SIG-M5 treated with dmso at 0.1 percent for 504 hours (cell line): ENCODE measurements around the gene TMEM106C.

Experiments
- DNase-seq: peaks from one replicate; lab custom pipeline; 2025; ENCODE audit not compliant: unreplicated experiment; lab: John Stamatoyannopoulos, UW

The TMEM106C gene

DNA sequence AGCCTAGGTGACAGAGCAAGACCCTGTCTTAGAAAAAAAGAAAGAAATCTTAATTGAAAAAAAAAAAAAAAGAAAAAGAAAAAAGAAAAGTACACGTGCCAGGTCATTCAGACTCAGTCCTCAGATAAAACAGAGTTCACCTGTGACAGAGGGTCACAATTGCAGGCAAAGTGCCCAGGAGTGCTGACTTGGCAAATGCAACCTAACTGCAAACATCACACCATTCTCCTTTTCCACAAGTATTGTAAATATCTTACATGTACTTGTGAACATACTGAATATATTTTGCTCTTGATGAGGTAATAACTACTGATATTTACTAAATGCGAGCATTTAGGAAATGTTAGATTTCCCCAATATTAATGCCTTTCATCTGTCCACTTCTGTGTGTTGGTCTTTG is 49.9 kb downstream of the TMEM106C start:
- DNase-seq = no peak

DNA sequence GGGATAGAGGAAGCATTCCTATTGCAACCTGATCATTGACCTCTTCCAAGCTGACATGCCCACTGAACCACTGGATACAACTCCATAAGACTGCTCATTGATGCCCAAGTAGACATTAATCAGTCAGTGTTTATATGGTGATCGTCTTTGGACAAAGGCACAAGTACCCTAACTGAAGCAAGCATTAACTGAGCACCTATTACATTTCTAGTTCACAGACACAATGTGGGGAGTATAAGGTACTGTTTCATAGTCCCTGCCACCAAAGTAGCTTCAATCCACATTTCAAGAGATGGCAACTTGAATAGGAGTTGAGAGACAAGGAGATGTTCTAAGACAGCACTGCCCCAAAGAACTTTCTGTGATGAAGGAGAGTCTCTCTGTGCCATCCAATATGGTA is 51.7 kb downstream of the TMEM106C start:
- DNase-seq = no peak

DNA sequence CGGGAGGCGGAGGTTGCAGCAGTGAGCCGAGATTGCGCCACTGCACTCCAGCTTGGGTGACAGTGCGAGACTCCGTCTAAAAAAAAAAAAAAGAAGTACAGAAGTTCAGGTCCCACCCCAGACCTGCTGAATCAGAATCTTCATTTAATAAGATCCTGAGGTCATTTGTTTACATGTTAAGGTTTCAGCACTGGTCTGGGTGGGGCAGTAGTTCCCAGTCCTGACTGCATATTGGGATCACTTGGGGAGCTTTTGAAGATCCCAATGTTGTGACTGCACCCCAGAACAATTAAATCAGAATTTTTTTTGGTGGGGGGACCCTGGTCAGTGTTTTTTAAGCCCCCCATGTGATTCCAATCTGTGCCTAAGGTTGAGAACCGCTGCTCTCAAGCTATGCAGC is 52.6 kb downstream of the TMEM106C start:
- DNase-seq = no peak

DNA sequence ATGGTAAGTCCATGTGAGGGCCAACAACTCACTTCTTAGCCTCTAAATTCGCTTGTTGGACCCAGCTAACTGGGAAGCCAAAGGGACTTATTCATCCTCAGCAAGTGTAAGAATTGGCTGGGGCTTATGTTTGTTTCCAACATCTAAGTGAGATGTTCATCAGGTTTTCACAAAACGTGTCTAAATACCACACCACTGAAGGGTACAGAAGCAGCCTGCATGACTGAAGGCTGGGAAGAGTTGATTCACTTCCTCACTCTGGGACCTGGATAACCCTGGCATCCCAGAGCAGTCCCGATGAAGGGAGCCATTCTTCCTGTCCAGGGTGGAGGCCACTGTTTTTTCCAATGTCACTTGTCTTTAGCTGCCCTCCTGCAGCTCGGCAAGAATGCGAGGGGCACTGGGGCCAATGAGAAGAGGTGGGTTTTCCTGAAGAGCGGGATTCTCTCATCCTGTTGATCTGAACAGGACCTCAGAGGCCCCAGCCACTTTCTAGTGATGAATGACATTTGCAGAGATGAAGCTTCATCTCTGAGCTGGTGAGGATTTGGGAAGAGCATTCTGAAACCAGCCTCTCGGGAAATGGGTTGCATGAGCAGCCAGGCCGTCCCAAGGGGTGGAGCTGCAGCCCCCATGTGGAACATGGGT is 53.1 kb downstream of the TMEM106C start:
- DNase-seq = no peak

DNA sequence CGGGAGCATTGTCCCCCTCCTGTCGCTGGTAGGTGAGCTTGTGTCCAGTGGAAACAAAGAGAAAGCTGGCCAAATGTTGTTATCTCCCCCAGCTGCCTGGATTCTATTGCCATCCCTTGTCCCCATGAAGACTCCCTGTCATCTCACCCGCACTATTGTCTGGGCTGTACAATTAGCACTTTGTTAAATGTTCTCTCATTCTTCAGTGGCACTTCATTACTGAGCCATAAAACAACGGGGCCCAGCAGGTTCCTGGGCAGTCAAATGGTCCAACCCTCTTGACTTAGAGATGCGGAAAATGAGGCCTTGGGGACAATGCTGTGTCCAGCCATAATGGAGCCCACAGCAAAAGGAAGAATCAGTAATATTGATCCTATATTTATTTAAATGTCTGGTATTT is 54.1 kb downstream of the TMEM106C start:
- DNase-seq = no peak

DNA sequence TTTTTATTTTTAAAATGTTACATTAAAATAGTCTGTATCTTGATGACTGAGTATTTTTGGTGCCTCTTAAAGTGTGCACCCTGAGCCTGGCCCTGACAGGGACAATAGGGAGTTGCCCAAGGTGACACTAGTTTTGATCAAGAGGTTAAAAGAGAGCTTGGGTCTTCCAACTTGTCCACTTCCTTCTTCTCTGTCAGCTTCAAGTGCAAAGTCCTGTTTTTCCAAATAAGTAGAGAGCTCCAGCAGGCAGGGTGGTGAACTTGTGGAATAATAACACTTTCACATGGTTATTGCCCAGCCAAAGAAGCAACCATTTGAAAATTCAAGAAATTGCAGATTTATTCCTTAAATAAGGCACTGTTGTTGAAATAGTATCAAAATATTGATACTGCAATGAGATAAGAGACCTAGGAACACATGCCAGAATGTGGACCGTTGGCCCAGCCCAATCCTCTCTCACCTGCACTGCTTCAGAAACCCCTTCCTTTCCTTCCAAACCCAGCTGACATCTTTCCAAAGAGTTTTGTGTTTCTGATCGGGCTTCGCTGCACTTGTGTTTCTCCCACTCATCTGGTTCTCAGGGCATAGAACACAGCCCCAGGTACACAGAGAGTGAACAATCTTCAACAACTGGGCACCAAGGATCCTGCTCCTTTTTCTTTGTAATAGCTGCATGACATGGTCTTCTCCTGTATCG is 54.7 kb downstream of the TMEM106C start:
- DNase-seq = no peak
